K562 (cell line): Measurements from ENCODE around the gene PSMD11.

Source experiments
- RAD51 ChIP-seq: fragments of 450-650 bp; IDR thresholded peaks from 2 replicates; pipeline ENCODE4 v1.7.1; 2016; ENCODE audit warnings: low read depth, mild to moderate bottlenecking, borderline replicate concordance
- TF ChIP-seq, protein P1 (sequence below), 3 experiments: IDR thresholded peaks in 2 of 3; conservative IDR thresholded peaks in 1 of 3; 2 replicates each; pipeline ENCODE4 v1.5.1; 2011 to 2012; ENCODE audit warnings: low read length in 3 of 3, mild to moderate bottlenecking in 3 of 3, control low read depth in 2 of 3, improper control_type of control experiment in 1 of 3, inconsistent platforms in 1 of 3, low read depth in 1 of 3, mixed read lengths in 1 of 3, moderate library complexity in 1 of 3; ENCODE audit not compliant: insufficient read depth in 2 of 3
- TF ChIP-seq, protein P2 (sequence below): fragments of 200-800 bp; sonication (Bioruptor generic); IDR thresholded peaks from 2 replicates; pipeline ENCODE4 v1.6.1; 2016; ENCODE audit warnings: missing genetic modification characterization, missing compliant biosample characterization

DNA sequence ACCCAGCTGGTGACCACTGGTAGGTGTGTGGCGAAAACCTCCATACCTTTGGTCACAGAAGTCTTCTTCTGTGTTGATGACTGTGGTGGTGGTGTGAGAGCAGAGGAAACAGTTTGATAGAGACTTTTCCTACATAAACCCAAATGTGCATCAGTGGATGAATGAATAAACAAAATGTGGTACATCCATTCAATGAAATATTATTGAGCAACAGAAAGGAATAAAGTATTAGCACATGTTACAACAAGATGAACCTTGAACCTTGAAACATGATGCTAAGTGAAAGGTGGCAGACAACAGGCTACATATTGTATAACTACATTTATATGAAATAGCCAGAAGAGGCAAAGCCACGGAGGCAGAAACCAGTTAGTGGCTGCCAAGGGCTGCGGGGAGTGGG, 57.7 kb downstream of the PSMD11 start:
- TF ChIP-seq RAD51: no peak
- TF ChIP-seq, protein P1, sequence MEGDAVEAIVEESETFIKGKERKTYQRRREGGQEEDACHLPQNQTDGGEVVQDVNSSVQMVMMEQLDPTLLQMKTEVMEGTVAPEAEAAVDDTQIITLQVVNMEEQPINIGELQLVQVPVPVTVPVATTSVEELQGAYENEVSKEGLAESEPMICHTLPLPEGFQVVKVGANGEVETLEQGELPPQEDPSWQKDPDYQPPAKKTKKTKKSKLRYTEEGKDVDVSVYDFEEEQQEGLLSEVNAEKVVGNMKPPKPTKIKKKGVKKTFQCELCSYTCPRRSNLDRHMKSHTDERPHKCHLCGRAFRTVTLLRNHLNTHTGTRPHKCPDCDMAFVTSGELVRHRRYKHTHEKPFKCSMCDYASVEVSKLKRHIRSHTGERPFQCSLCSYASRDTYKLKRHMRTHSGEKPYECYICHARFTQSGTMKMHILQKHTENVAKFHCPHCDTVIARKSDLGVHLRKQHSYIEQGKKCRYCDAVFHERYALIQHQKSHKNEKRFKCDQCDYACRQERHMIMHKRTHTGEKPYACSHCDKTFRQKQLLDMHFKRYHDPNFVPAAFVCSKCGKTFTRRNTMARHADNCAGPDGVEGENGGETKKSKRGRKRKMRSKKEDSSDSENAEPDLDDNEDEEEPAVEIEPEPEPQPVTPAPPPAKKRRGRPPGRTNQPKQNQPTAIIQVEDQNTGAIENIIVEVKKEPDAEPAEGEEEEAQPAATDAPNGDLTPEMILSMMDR (IDR thresholded peaks at IDR 0.05 in 2 of 3, conservative IDR thresholded peaks at IDR 0.05 in 1 of 3; ENCODE audit: insufficient read depth in 2 of 3, low read depth in 1 of 3, low read length in 3 of 3): no peak
- TF ChIP-seq, protein P2, sequence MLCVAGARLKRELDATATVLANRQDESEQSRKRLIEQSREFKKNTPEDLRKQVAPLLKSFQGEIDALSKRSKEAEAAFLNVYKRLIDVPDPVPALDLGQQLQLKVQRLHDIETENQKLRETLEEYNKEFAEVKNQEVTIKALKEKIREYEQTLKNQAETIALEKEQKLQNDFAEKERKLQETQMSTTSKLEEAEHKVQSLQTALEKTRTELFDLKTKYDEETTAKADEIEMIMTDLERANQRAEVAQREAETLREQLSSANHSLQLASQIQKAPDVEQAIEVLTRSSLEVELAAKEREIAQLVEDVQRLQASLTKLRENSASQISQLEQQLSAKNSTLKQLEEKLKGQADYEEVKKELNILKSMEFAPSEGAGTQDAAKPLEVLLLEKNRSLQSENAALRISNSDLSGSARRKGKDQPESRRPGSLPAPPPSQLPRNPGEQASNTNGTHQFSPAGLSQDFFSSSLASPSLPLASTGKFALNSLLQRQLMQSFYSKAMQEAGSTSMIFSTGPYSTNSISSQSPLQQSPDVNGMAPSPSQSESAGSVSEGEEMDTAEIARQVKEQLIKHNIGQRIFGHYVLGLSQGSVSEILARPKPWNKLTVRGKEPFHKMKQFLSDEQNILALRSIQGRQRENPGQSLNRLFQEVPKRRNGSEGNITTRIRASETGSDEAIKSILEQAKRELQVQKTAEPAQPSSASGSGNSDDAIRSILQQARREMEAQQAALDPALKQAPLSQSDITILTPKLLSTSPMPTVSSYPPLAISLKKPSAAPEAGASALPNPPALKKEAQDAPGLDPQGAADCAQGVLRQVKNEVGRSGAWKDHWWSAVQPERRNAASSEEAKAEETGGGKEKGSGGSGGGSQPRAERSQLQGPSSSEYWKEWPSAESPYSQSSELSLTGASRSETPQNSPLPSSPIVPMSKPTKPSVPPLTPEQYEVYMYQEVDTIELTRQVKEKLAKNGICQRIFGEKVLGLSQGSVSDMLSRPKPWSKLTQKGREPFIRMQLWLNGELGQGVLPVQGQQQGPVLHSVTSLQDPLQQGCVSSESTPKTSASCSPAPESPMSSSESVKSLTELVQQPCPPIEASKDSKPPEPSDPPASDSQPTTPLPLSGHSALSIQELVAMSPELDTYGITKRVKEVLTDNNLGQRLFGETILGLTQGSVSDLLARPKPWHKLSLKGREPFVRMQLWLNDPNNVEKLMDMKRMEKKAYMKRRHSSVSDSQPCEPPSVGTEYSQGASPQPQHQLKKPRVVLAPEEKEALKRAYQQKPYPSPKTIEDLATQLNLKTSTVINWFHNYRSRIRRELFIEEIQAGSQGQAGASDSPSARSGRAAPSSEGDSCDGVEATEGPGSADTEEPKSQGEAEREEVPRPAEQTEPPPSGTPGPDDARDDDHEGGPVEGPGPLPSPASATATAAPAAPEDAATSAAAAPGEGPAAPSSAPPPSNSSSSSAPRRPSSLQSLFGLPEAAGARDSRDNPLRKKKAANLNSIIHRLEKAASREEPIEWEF (CRISPR knock-in tag): no peak
